ENCODE results near the gene SETD7.
"Not testable (repeated sequence)": the region's sequence is repeated elsewhere in the genome, so short reads cannot be mapped to it uniquely, and the experiment has no call there.

SETD7 gene

DNA sequence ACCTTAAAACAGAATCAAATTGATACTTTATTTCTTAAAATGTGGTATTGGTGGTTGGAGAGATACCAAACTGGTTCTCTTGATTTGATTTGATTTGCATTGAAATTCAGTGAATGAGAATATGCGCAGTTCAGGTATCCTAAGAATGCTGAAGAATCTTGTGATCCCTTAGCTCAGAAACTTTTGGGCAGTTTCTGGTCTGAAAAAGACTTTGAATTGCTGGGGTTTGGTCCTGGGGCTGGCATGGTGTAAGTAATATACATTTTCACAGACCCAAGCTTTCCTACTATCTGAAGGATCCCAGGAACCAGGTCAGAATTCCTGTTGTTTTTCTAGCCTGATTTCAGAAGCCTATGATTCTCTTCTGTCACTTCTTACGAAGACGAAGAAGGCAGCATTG, 95.5 kb downstream of the SETD7 start:
- DNase-seq: no peak

DNA sequence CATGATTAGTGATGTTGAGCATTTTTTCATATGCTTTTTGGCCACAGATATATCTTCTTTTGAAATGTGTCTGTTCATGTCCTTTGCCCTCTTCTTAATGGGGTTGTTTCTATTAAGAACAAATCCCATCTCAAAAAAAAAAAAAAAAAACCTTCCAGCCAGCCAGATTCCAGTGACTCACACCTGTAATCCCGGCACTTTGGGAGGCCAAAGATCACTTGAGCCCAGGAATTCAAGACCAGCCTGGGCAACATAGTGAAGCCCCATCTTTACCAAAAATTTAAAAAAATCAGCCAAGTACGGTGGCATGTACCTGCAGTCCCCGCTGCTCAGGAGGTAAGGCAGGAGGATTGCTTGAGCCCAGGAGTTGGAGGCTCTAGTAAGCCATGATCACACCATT, 97.0 kb downstream of the SETD7 start:
- DNase-seq: no peak

DNA sequence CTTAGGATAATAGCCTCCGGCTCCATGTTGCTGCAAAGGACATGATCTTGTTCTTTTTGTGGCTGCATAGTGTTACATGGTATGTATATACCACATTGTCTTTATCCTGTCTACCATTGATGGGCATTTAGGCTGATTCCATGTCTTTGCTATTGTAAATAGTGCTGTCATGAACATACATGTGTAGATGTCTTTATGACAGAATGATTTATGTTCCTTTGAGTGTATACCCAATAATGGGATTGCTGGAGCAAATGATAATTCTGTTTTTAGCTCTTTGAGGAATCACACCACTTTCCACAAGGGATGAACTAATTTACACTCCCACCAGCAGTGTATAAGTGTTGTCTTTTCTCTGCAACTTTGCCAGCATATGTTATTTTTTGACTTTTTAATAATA, 97.5 kb downstream of the SETD7 start:
- no peak for DNase-seq

DNA sequence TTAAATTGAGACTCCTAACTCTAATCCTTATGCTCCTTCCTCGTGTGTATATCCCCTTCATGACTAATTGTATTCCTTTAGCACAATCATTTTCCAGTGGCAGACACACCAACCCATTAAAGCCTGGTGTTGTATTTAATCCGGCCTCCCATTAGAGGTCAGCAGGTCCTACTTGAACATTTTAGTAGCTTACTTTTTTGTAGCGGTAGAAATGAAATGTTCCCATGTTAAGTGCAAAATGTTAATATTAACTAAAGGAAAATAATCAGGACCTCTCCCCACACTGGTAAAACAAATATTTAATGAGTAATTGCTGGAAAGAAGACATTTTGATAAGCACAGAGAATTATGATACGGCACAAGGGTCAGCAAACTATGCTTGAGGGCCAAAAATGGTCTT, 98.7 kb downstream of the SETD7 start:
- no peak for DNase-seq

DNA sequence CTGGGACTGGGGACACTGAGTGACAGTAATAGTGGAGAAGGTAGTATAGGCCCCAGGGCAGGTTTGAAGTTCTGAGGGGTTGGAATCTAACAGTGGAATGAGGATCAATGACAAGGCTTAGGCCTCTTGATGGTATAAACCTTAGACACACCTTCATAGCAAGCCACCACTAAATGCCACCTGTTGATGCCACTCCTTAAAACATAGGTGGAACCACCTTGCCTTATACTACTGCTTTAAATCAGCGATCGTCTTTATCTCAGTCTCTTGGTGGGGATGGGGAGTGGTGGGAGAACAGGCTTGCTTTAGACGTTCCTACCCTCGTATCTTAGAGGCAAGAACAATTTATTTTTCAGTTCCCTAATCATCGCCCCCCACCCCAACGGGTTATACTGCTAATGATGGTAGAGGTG, 100.9 kb downstream of the SETD7 start:
- DNase-seq: no peak

DNA sequence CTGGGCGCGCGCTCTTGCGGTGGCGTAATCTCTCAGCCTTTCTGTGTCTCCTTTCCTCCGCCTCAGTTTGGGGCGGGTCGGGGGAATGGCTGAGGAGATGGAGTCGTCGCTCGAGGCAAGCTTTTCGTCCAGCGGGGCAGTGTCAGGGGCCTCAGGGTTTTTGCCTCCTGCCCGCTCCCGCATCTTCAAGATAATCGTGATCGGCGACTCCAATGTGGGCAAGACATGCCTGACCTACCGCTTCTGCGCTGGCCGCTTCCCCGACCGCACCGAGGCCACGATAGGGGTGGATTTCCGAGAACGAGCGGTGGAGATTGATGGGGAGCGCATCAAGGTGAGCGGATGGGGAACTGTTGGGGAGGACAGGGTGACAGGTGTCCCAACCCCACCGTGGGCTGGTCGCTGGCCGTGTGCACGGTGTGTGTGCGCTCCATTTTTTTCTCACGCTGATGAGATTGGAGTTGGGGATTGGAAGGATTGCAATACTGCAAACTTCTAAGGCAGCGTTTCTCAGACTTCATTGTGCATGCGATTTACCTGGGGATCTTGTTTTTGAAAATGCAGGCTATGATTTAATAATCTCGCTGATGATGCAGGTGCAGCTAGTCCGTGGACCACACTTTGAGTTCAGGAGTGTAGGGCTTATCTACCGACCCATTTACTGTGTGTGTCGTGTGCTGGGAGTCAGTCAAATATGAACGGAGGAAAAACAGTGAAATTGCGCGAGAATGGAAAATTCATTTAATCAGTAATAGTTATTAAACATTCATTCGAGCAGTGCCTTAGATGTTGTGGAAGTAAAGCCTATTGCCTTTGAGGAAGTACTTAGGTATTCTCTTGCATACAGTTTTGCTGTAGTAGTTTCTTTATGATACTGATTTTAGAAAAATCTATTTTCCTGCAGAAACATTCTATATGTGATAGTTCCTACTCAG, 101.6 kb downstream of the SETD7 start, which contains the start of gene RAB33B:
RAB33B (plus strand) TSS at position 11 of the 935 bp plus-strand sequence; CDS start at position 86, 75 bp downstream.
- DNase-seq: peak; percentile 57

DNA sequence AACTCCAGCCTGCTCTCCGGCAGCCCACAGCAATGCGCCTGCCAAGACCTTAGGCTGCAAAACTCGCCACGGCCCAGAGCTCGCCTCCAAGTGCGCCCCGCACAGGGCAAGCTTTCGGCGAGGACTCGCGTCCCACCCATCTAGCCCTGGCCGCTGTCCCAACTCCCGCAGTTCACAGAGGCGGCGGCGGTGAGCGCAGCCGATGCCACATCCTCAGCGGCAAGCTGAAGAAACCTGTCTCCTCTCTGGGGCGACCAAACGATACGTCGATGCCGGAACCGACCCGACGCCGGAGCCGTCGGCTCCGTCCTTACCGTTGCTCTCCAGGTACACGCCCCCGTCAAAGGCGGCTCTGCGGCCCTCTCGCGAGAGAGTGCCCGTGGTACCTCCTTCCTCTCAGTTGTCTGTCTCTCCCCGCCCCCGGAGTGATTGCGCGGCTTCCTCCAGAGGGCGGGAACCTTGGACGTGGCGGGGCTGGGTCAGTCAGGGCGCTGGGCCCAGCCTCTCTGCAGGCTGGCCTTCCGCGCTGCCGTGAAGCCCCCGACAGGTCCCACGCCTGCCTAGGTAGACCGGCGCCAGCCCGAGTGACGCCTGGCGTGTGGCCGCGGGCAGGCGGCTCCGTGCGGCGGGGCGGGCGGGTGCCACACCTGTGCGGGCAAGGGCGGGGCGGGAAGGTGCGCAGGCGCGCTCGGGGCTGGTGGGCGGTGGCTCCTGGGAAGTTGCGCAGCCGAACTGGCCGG, 102.5 kb downstream of the SETD7 start:
- DNase-seq: peak; percentile 95

DNA sequence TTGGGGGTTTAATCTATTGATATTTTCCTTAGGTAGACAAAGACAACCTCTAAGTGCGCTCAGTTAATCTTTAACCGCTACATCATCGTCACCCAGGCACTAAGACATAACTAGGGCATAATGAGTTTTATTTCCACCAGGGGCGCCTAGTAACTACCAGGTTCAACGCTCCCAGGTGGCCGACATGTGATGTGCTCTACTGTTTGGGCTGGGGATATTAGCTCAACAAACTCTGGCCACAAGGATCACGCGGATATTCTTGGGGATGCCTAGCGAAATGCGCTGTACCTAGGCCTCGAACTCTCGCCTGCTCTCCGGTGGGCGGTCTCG, 103.0 kb downstream of the SETD7 start:
- peak; percentile 76 for DNase-seq

DNA sequence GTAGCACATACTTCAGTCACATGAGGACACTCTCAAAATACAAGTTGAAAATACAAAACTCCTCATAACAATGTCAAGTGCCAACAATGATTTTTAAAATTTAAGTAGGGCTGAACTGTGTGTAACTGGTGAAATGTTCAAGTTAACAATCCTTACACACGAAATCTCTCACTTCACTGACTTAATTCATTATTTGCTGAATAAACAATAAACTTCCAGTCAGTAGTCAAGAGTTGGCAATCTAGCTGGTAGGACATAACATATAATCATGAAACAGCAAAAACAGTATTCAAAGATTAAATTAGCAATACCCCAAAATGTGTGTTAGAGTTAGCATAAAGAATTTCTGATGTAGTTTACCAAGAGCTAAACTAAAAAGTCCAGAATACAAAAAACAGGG, 104.0 kb downstream of the SETD7 start:
- DNase-seq: no peak

DNA sequence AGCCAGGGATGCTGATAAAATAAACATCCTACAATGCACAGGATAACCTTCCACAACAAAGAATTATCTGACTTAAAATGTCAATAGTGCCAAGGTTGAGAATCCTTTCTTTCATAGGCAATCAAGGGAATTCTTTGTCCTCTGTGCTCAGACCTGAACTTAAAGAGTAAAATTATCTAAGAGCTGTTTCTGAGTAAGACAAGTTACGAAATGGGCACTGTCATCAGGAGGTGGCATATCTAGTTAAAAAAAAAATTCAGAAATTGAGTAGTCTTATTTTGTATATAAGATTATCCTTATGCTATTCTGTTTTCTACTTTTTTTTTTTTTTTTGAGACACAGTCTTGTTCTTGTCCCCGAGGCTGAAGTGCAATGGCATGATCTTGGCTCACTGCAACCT, 105.4 kb downstream of the SETD7 start:
- DNase-seq: no peak

DNA sequence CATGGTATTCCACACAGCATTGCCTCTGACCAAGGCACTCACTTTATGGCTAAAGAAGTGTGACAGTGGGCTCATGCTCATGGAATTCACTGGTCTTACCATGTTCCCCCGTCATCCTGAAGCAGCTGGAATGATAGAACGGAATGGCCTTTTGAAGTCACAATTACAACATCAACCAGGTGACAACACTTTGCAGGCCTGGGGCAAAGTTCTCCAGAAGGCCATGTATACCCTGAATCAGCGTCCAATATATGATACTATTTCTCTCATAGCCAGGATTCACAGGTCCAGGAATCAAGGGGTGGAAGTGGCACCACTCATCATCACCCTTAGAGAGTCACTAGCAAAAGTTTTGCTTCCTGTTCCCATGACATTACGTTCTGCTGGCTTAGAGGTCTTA, 108.9 kb downstream of the SETD7 start:
- not testable (repeated sequence) for DNase-seq
